ENCODE results near the gene GHSR.

Gene GHSR

GRCh38 chr3:172447611-172448579 lies at the start of gene GHSR:
Gene GHSR, minus strand, starts transcription at chr3:172448456. Its CDS starts 43 bp downstream, at chr3:172448413.
- DNase-seq: no peak

DNA sequence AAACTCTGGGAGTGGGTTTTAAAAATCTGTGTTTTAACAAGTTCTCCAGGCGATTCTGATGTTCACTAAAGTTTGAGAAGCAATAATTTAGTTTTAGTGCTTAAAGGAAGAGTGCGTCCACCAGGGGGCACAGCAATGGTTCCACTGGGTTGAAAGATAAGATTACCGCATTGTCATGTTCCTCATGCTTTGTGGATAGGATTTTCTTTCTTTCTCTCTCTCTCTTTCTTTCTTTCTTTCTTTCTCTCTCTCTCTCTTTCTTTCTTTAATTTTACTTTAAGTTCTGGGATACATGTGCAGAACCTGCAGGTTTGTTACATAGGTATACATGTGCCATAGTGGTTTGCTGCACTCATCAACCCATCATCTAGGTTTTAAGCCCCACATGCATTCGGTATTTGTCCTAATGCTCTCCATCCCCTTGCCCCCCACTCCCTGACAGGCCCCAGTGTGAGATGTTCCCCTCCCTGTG lies 42.0 kb upstream of the GHSR start:
- peak; percentile 14 for DNase-seq

DNA sequence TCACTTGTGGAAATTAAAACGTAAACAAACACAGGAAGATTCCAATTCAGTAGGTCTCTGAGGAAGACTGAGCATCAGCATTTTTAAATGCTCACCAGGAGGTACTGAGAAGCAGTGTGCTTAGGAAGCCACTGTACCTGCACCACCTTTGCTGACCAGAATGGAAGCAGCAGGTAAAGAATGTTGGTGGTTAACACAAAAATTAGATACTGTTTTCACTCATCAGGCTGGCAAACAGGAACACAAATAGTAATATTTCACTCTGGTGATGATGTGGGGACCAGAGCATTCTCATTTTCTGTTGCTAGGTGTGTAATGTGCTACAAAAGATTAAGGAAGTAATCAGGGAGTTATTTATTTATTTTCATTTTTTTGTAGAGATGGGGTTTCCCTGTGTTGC lies 29.9 kb upstream of the GHSR start:
- no peak for DNase-seq

- DNase-seq: no peak
These were observed 28.1 kb upstream of the GHSR start for GRCh38 chr3:172476347-172476746.

GRCh38 chr3:172475703-172476102 lies 27.4 kb upstream of the GHSR start:
- no peak for DNase-seq

- no peak for DNase-seq
These were observed 23.6 kb upstream of the GHSR start for GRCh38 chr3:172471903-172472302.

GRCh38 chr3:172470588-172470987 lies 22.3 kb upstream of the GHSR start:
- no peak for DNase-seq

- no peak for DNase-seq
These were observed 19.0 kb upstream of the GHSR start for GRCh38 chr3:172467170-172467824.

GRCh38 chr3:172466553-172467130 lies 18.4 kb upstream of the GHSR start:
- DNase-seq: no peak

GRCh38 chr3:172465281-172465680 lies 17.0 kb upstream of the GHSR start:
- no peak for DNase-seq

GRCh38 chr3:172464306-172464705 lies 16.1 kb upstream of the GHSR start:
- peak; percentile 5 for DNase-seq

DNA sequence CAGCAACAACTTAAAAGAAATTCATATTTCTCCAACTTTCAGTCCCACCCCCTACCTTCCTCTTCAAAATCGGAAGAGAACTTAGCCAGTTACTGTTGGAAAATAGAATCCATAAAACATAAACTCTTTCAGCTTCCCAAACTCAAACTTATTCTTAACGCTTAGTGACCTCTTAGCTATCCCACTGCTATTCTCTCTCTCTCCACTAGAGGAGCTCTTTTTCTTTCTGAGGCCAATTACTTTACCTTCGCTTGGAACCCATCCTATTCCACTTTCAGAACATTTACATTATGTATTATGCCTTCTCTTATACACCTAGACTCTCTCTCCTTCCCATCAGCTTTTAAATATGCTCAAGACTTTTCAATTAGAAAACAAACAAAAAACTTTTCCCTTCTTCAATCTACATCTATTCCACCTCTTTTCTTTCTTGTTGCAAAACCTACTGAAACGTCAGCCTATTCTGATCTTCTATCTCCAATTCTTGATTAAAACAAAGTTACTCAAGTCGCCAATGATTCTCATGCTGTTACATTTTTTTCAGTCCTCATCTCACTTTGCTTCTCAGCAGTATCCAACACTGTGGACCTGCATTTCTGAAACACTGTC lies 13.4 kb upstream of the GHSR start:
- peak; percentile 9 for DNase-seq

GRCh38 chr3:172456404-172456803 lies 8.1 kb upstream of the GHSR start:
- no peak for DNase-seq

DNA sequence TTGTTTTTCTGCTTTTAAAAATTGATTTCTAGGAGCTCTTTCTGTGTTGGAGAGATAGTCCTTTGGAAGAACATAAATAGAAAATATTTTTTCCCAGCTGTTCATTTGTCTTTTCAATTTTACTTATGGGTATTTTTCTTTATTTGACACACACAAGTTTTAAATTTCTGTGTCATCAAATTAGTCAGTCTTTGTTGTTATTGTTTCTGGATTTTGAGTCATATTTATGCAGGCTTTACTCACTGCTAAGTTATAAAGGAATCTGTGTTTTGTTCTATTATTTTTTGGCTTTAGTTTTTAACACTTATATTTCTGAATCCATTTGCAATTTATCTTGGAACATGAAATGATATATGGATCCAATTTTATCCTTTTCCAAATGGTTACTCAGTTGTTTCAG lies 5.9 kb upstream of the GHSR start:
- no peak for DNase-seq

DNA sequence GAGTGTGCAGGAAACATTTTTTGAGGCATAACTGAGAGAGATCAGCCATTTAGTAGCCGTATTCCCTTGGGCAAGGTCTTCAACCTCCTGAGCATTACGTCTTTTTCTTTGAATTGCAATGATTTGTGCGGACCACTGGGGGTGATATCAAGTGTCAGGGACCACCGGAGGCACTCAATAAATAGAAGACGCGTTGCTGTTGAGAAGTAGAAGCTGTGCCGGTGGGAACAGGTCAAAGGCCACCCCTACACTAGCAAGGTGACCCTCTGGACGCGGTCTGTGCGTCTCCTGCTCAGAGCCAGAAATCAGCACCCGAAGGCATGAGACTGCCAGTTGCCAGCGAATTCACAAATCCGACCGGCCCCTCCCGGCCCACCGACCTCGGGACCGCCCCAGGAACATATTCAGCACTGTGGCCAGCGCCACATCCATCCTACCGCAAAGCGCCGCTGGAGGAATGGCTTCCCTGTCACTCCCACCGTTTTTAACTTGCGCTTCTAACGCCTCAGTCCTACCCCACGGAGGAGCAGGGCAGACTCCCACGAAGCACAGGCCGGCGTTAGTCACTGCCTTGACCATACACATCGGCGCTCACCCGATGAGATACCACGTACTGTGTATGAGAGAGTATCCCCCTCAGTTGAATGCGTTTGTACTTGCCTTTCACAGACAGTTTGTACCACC lies 1.4 kb upstream of the GHSR start:
- no peak for DNase-seq

GRCh38 chr3:172448661-172449465 lies 607 bp upstream of the GHSR start:
- no peak for DNase-seq

DNA sequence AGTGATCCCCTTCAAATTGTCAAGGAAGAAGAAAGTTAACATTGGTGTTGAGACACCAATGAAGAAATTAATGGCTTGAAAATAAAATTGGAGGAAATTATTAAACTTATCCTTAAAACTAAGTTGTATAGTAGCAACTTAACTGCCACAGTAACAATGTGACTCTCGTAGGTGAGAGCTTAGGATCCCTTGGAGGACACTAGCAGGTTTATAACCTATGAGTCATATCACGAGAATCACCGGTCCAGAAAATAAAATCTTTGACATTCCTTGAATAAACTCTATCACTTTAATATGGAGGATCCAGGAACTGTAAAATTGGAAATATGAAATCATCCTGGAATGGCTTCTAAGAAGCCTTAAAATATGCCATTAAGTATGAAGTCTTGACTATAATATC lies 2.1 kb downstream of the GHSR start:
- DNase-seq: no peak

DNA sequence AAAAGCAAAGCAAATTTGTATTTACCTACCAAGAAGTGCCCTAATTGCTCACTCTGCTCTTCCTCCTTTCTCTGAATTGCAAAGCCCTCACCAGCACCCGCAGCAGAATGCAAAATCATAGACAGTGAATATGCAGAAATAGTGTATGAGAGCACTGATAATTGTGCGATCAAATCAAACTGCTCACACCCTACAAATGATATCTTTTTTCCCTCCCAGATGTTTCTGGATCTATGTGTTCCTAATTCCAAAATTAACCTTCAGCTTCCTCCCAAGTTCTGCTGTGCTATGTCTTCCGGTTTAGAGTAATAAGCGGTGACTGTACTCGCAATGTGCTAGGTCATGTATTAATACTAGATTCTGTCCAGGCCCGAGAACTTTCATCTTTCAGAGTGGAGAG lies 3.4 kb downstream of the GHSR start:
- no peak for DNase-seq

GRCh38 chr3:172442606-172443005 lies 5.7 kb downstream of the GHSR start:
- DNase-seq: no peak

- DNase-seq: no peak
These were observed 6.7 kb downstream of the GHSR start for GRCh38 chr3:172441581-172441980.

- DNase-seq: no peak
These were observed 10.1 kb downstream of the GHSR start for GRCh38 chr3:172438186-172438585.

- DNase-seq: no peak
These were observed 10.5 kb downstream of the GHSR start for GRCh38 chr3:172437713-172438112.

All from NCI-H2171 (cell line).